B cell (primary cell): Measurements from ENCODE around the gene PTPRG. TPM values are rescaled to one million over a fixed set of nuclear protein-coding genes. Genes with fewer than 3 reads are reported as not detected.

Source experiments
- ATAC-seq: fragments of 200-7000 bp; cut with Tn5 transposase; one replicate; pipeline ENCODE4 v1.10.0; 2021; ENCODE audit warnings: low read depth, mild to moderate bottlenecking, moderate number of reproducible peaks, moderate library complexity
- CTCF ChIA-PET: fragments of 350-600 bp; sonication (Branson Sonifier 250); formaldehyde crosslinking; loops from one replicate; lab custom pipeline; 2021; ENCODE audit warnings: antibody characterized with exemption, inconsistent platforms; lab: Charles Lee
- POLR2A ChIA-PET: fragments of 350-600 bp; sonication (Branson Sonifier 250); formaldehyde crosslinking; loops from one replicate; lab custom pipeline; 2021; ENCODE audit warnings: antibody characterized with exemption; lab: Charles Lee
- DNase-seq: peaks from one replicate; pipeline ENCODE4 v3.0.0; 2013
- H2AFZ ChIP-seq: 2 replicates; pipeline ENCODE4 v1.6.1; 2012; ENCODE audit warnings: mild to moderate bottlenecking, low read depth, low read length; ENCODE audit not compliant: insufficient read depth, poor library complexity, severe bottlenecking
- H3K27ac ChIP-seq, 2 donors: 1 replicate in 1 of 2; 2 replicates in 1 of 2; pipeline ENCODE4 v1.5.1; 2012 to 2013; ENCODE audit warnings: low read length in 2 of 2, mild to moderate bottlenecking in 2 of 2, moderate library complexity in 1 of 2
- H3K27me3 ChIP-seq, 4 experiments: fragments of 200-600 bp in 1 of 4; sonication (generic) in 1 of 4; replicated peaks in 1 of 4; 1 replicate in 2 of 4; 2 replicates in 2 of 4; pipeline versions ENCODE4 v1.6.1 to v1.7.0; 2013 to 2016; ENCODE audit warnings: low read length in 3 of 4, mild to moderate bottlenecking in 2 of 4, mixed read lengths in 1 of 4, moderate library complexity in 1 of 4; ENCODE audit not compliant: insufficient read depth in 4 of 4, control insufficient read depth in 3 of 4; ENCODE audit errors: control extremely low read depth in 1 of 4
- H3K36me3 ChIP-seq, 2 experiments: replicated peaks in 1 of 2; 1 replicate in 1 of 2; 2 replicates in 1 of 2; pipeline versions ENCODE4 v1.6.1 to v1.7.1; 2013; ENCODE audit warnings: low read length in 1 of 2; ENCODE audit not compliant: insufficient read depth in 2 of 2, control insufficient read depth in 1 of 2; ENCODE audit errors: control extremely low read depth in 1 of 2, extremely low read depth in 1 of 2
- H3K4me1 ChIP-seq, 2 donors: fragments of 200-600 bp in 1 of 2; sonication (generic) in 1 of 2; 1 replicate in 1 of 2; 2 replicates in 1 of 2; pipeline versions ENCODE4 v1.5.1 to v1.6.1; 2013 to 2017; ENCODE audit warnings: low read length in 2 of 2; ENCODE audit not compliant: control insufficient read depth in 2 of 2, insufficient read depth in 2 of 2
- H3K4me2 ChIP-seq: replicated peaks from 2 replicates; pipeline ENCODE3; 2012; ENCODE audit warnings: mild to moderate bottlenecking, low read depth, low read length; ENCODE audit not compliant: poor library complexity, severe bottlenecking
- H3K4me3 ChIP-seq, 5 experiments: fragments of 200-600 bp in 1 of 5; sonication (generic) in 1 of 5; 1 replicate in 3 of 5; 2 replicates in 2 of 5; pipeline versions ENCODE4 v1.5.1 to v1.7.0; 2011 to 2016; ENCODE audit warnings: low read length in 4 of 5, mild to moderate bottlenecking in 4 of 5, low read depth in 2 of 5, control low read depth in 1 of 5, moderate library complexity in 1 of 5; ENCODE audit not compliant: insufficient read depth in 1 of 5; ENCODE audit errors: control extremely low read depth in 1 of 5, extremely low read depth in 1 of 5
- H3K79me2 ChIP-seq: fragments of 200-600 bp; sonication (generic); one replicate; pipeline ENCODE4 v1.6.0; 2016; ENCODE audit warnings: low read length; ENCODE audit not compliant: control insufficient read depth, insufficient read depth
- H3K9ac ChIP-seq: fragments of 200-600 bp; sonication (generic); 2 replicates; pipeline ENCODE4 v1.6.1; 2017; ENCODE audit warnings: mild to moderate bottlenecking, low read length, moderate library complexity
- H3K9me3 ChIP-seq, 3 donors: one replicate each; pipeline versions ENCODE4 v1.6.1 to v1.7.1; 2013; ENCODE audit warnings: low read length in 2 of 3; ENCODE audit not compliant: control insufficient read depth in 2 of 3, insufficient read depth in 1 of 3; ENCODE audit errors: control extremely low read depth in 1 of 3
- H4K20me1 ChIP-seq: 2 replicates; pipeline ENCODE4 v1.6.0; 2012; ENCODE audit warnings: mild to moderate bottlenecking, low read length; ENCODE audit not compliant: insufficient read depth, control insufficient read depth, poor library complexity, severe bottlenecking
- H3K27ac Mint-ChIP-seq: one replicate; pipeline ENCODE4 v1.8.0; 2021; ENCODE audit warnings: mixed read lengths
- H3K27me3 Mint-ChIP-seq: one replicate; pipeline ENCODE4 v1.8.0; 2021; ENCODE audit warnings: mixed read lengths
- H3K4me1 Mint-ChIP-seq: one replicate; pipeline ENCODE4 v1.8.0; 2021; ENCODE audit warnings: mixed read lengths
- H3K4me3 Mint-ChIP-seq: one replicate; pipeline ENCODE4 v1.8.0; 2021; ENCODE audit warnings: mixed read lengths
- H3K9me3 Mint-ChIP-seq: one replicate; pipeline ENCODE4 v1.8.0; 2022; ENCODE audit warnings: mixed read lengths; ENCODE audit not compliant: insufficient read depth
- EZH2 ChIP-seq: IDR thresholded peaks from 2 replicates; pipeline ENCODE4 v1.6.1; 2012; ENCODE audit warnings: borderline replicate concordance, low read depth, mild to moderate bottlenecking, moderate library complexity, low read length; ENCODE audit not compliant: insufficient read depth, poor library complexity, severe bottlenecking
- WGBS: methylation state at CpG from one replicate; pipeline ENCODE4 v1.1.5; 2013; ENCODE audit warnings: missing lambda C conversion rate; ENCODE audit not compliant: insufficient coverage; 5-methylcytosine and 5-hydroxymethylcytosine counted together
- intact Hi-C: fragments of 100-400 bp; cut with micrococcal nuclease; formaldehyde crosslinking; loops from one replicate; pipeline ENCODE4 v1.10.0; 2022
- polyA plus RNA-seq: library from polyadenylated mRNA; depleted of rRNA; stranded (reverse); fragments of >200 nt; gene quantifications from 2 replicates; pipeline ENCODE4 v1.2.3, GENCODE V29; 2012
- total RNA-seq, 2 donors: library from RNA; stranded (reverse); fragments of 120-200 nt in 1 of 2; gene quantifications; 1 replicate in 1 of 2; 2 replicates in 1 of 2; pipeline versions ENCODE4 v1.2.3 to v1.2.4, GENCODE V29; 2013 to 2022
- TF ChIP-seq, protein P1 (sequence below): fragments of 200-600 bp; IDR thresholded peaks from one replicate; pipeline ENCODE4 v1.8.0; 2022; ENCODE audit warnings: antibody characterized with exemption, mild to moderate bottlenecking

The PTPRG gene
- total and polyA plus RNA-seq, 2 donors (not counting 1 experiment from before 2014, with no cell fraction given): 0.12 to 1.3 TPM

DNA sequence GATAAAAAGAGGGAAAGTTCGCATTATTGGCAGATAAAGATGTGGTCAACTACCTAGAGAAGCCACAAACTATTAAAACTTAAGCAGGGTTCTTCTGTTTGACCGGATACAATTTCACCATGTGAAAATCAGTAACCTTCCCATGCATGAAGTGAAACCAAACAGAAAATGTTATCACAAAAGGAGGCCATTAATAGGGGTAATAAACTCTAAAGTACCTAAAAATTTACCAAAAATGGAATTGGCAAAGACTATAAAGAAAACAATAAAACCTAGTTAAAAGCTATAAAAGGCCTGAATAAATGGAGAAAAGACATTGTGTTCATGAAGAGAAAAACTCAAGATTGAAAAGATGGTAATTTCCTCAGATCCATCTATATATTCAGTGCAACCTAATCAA, 728.6 kb downstream of the PTPRG start:
- no peaks in the 10 kb centered on the region for H3K36me3 ChIP-seq
- no peaks in the 10 kb centered on the region for H3K9me3 ChIP-seq
- no CpG with 5 or more reads among the region's 2 CpGs for WGBS
- no peak overlapping the region for H3K4me3 ChIP-seq
- POLR2A ChIA-PET: no interaction called here
- no peaks in the 10 kb centered on the region for H3K27me3 ChIP-seq
- H2AFZ ChIP-seq: no peak overlapping the region
- H3K27ac ChIP-seq: no peak overlapping the region
- no peak for TF ChIP-seq EZH2
- TF ChIP-seq, protein P1, sequence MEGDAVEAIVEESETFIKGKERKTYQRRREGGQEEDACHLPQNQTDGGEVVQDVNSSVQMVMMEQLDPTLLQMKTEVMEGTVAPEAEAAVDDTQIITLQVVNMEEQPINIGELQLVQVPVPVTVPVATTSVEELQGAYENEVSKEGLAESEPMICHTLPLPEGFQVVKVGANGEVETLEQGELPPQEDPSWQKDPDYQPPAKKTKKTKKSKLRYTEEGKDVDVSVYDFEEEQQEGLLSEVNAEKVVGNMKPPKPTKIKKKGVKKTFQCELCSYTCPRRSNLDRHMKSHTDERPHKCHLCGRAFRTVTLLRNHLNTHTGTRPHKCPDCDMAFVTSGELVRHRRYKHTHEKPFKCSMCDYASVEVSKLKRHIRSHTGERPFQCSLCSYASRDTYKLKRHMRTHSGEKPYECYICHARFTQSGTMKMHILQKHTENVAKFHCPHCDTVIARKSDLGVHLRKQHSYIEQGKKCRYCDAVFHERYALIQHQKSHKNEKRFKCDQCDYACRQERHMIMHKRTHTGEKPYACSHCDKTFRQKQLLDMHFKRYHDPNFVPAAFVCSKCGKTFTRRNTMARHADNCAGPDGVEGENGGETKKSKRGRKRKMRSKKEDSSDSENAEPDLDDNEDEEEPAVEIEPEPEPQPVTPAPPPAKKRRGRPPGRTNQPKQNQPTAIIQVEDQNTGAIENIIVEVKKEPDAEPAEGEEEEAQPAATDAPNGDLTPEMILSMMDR: no peak
- Mint-ChIP-seq H3K9me3 (no peaks in the 10 kb centered on the region), H3K4me3 (no peak overlapping the region), H3K27ac (no peak overlapping the region), H3K4me1 (peaks cover 9% of the 10 kb centered on the region), H3K27me3 (no peaks in the 10 kb centered on the region)
- H4K20me1 ChIP-seq: no peaks in the 10 kb centered on the region
- DNase-seq: no peak
- H3K79me2 ChIP-seq: no peaks in the 10 kb centered on the region
- ATAC-seq: no peak
- intact Hi-C loops: no loop called here
- CTCF ChIA-PET: no interaction called here
- no peak overlapping the region for H3K9ac ChIP-seq
- no peak overlapping the region for H3K4me2 ChIP-seq
- H3K4me1 ChIP-seq: no peaks in the 10 kb centered on the region

DNA sequence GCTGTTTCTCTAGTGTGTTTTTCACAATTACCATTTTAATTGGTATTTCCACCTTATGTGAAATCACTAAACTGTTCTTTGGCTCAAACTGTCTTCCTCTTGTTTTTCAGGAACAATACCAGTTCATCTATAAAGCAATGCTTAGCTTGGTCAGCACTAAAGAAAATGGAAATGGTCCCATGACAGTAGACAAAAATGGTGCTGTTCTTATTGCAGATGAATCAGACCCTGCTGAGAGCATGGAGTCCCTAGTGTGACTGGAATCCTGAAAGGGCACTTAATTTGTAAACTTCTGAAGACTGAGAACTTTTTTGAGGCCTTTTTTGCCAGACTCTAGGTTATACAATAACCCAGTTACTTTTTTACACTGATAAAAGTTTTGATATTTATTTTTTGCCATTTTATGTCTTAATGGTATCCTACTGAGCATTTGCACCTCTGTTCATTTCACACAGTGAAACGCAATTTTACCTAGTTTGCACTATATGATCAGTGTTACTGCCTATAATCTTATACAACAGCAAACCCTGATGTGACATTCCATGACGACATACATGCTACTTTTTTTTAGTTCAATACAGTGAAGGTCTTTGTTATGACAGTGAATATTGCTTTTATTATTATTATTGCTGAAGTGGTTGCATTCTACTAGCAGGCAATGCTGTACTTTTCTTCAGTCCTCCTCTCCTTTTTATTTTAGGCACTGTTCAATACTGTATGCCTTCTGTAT, 731.8 kb downstream of the PTPRG start:
- 100% methylated on average over 1 of the region's 2 CpGs for WGBS
- Histone ChIP-seq H3K4me2 (no peak overlapping the region), H2AFZ (no peak overlapping the region), H3K27me3 (no peaks in the 10 kb centered on the region), H3K4me3 (no peak overlapping the region), H3K36me3 (no peaks in the 10 kb centered on the region), H3K9me3 (no peaks in the 10 kb centered on the region), H3K4me1 (no peaks in the 10 kb centered on the region), H3K79me2 (no peaks in the 10 kb centered on the region), H3K27ac (no peak overlapping the region), H3K9ac (no peak overlapping the region), H4K20me1 (no peaks in the 10 kb centered on the region)
- no peak for ATAC-seq
- intact Hi-C loops: no loop called here
- no peak for TF ChIP-seq EZH2
- TF ChIP-seq, protein P1: no peak
- Mint-ChIP-seq H3K4me3 (no peak overlapping the region), H3K27ac (no peak overlapping the region), H3K9me3 (no peaks in the 10 kb centered on the region), H3K27me3 (no peaks in the 10 kb centered on the region), H3K4me1 (no peaks in the 10 kb centered on the region)
- ChIA-PET POLR2A (no interaction called here), CTCF (no interaction called here)
- DNase-seq: no peak
